Right atrium auricular region (tissue), 2 donors: ENCODE measurements around the gene GPR12. TPM values are rescaled to one million over a fixed set of nuclear protein-coding genes. Genes with fewer than 3 reads are reported as not detected.

ENCODE experiments used
- DNase-seq: peaks from one replicate; pipeline ENCODE4 v3.0.0-alpha.2; 2019; ENCODE audit warnings: low spot score
- H3K27ac ChIP-seq, 2 donors: fragments of 200-600 bp; sonication (generic); 1 replicate in 1 of 2; 2 replicates in 1 of 2; pipeline ENCODE4 v1.5.1; 2016 to 2019
- H3K27me3 ChIP-seq, 2 donors: fragments of 200-600 bp; sonication (generic); one replicate each; pipeline versions ENCODE4 v1.5.1 to v1.6.0; 2017 to 2019
- H3K36me3 ChIP-seq: fragments of 200-600 bp; sonication (generic); one replicate; pipeline ENCODE4 v1.5.1; 2016
- H3K4me1 ChIP-seq, 2 donors: fragments of 200-600 bp; sonication (generic); one replicate each; pipeline versions ENCODE4 v1.5.1 to v1.6.0; 2017 to 2019
- H3K4me3 ChIP-seq, 2 donors: fragments of 200-600 bp; sonication (generic); 1 replicate in 1 of 2; 2 replicates in 1 of 2; pipeline ENCODE4 v1.5.1; 2017 to 2019; ENCODE audit warnings: mild to moderate bottlenecking in 1 of 2, moderate library complexity in 1 of 2
- H3K9me3 ChIP-seq, 2 donors: fragments of 200-600 bp; sonication (generic); one replicate each; pipeline ENCODE4 v1.5.1; 2019
- total RNA-seq, 2 donors: library from RNA; depleted of rRNA; stranded (reverse); fragments of >200 nt; gene quantifications; one replicate each; pipeline ENCODE4 v1.1.0, GENCODE V29; 2016
- TF ChIP-seq, protein P1 (sequence below), 2 donors: fragments of 200-600 bp; sonication (generic); IDR thresholded peaks; one replicate each; pipeline ENCODE4 v1.5.1; 2019; ENCODE audit warnings: antibody characterized with exemption in 2 of 2

GPR12 gene
- total RNA-seq, 2 donors from 2014 or later: 0.07 TPM; not detected in 1

DNA sequence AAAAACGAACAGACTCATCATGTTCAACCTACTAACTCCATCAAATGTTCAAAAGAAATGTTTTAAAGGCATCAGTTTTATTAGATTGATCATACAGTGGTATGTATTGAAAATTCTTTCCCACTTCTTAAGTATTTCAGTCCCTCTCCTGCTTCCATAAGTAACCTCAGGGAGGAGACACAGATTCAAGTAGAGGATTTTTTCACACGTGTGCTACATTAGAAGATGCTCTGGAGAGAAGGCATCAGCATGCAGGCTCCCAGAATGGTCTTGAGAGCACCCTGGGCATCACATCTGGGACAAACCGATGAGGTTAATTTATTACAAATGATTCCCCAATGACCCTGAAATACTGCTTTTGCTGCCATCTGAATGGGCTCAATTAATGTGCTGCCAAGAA, 3.6 kb downstream of the GPR12 start:
- no peaks in the 10 kb centered on the region for H3K36me3 ChIP-seq
- no peak overlapping the region for H3K4me3 ChIP-seq
- H3K27me3 ChIP-seq: peaks cover 4% of the 10 kb centered on the region in 2 donors
- DNase-seq: no peak
- H3K27ac ChIP-seq: no peak overlapping the region
- H3K9me3 ChIP-seq: no peaks in the 10 kb centered on the region
- TF ChIP-seq, protein P1, sequence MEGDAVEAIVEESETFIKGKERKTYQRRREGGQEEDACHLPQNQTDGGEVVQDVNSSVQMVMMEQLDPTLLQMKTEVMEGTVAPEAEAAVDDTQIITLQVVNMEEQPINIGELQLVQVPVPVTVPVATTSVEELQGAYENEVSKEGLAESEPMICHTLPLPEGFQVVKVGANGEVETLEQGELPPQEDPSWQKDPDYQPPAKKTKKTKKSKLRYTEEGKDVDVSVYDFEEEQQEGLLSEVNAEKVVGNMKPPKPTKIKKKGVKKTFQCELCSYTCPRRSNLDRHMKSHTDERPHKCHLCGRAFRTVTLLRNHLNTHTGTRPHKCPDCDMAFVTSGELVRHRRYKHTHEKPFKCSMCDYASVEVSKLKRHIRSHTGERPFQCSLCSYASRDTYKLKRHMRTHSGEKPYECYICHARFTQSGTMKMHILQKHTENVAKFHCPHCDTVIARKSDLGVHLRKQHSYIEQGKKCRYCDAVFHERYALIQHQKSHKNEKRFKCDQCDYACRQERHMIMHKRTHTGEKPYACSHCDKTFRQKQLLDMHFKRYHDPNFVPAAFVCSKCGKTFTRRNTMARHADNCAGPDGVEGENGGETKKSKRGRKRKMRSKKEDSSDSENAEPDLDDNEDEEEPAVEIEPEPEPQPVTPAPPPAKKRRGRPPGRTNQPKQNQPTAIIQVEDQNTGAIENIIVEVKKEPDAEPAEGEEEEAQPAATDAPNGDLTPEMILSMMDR (IDR thresholded peaks at IDR 0.05): no peak
- peaks cover 0 to 11% of the 10 kb centered on the region in 2 donors for H3K4me1 ChIP-seq

DNA sequence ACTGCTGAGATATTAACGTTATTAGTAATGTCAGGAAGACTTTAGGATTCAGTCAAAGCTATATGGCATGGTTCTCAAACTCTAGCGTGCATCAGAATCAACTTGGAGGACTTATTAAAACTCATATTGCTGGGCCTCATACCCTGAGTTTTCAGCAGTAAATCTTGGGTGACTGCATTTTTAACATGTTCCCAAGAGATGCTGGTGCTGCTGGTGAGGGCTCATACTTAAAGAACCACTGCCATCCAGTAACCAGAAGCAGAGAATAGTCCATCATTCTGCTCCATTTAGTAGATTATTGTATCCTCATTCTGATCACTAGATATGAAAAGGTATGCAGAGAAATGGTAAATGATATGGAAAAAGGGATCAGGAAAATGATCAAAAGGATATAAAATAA, 7.9 kb downstream of the GPR12 start:
- no peaks in the 10 kb centered on the region for H3K27me3 ChIP-seq
- no peaks in the 10 kb centered on the region for H3K4me1 ChIP-seq
- no peak overlapping the region for H3K4me3 ChIP-seq
- no peak overlapping the region for H3K27ac ChIP-seq
- no peak for DNase-seq
- H3K9me3 ChIP-seq: no peaks in the 10 kb centered on the region
- TF ChIP-seq, protein P1 (IDR thresholded peaks at IDR 0.05): no peak
- H3K36me3 ChIP-seq: no peaks in the 10 kb centered on the region

DNA sequence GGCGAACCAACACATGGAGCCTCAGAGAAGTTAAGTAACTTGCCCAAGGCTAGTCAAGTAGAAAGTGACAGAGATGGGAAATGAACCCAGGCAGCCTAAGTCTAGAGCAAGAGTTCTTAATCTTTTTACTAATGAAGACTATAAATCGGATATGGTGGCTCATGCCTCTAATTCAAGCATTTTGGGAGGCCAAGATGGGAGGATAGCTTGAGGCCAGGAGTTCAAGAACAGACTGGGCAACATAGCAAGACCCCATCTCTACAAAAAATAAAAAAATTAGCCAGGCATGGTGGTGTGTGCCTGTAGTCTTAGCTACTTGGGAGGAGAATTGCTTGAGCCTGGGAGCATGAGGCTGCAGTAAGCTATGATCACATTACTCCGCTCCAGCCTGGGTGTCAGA, 10.7 kb downstream of the GPR12 start:
- no peak overlapping the region for H3K27ac ChIP-seq
- no peaks in the 10 kb centered on the region for H3K9me3 ChIP-seq
- H3K36me3 ChIP-seq: no peaks in the 10 kb centered on the region
- no peak overlapping the region for H3K4me3 ChIP-seq
- TF ChIP-seq, protein P1 (IDR thresholded peaks at IDR 0.05): no peak
- H3K4me1 ChIP-seq: no peaks in the 10 kb centered on the region
- no peak for DNase-seq
- H3K27me3 ChIP-seq: no peaks in the 10 kb centered on the region

DNA sequence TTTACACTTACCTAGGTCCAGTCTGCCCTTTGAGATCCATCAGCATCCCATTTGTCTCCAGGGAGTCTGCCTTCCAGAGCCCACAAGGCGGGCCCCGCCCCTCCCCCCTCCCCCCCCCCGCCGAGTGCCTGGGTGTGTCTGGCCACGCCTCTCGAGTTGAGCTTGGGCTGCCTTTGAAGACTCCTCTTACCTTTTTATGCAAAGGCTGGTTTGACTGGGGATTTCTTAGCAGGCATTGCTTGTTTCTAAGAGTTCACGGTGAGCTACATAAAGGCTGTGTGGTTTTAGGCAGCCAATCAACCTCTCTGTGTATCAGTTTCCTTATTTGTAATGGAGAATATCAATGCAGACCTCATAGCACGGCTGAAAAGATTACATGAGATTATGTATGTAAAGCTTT, 11.3 kb downstream of the GPR12 start:
- no peaks in the 10 kb centered on the region for H3K36me3 ChIP-seq
- no peak overlapping the region for H3K4me3 ChIP-seq
- H3K27me3 ChIP-seq: no peaks in the 10 kb centered on the region
- TF ChIP-seq, protein P1 (IDR thresholded peaks at IDR 0.05): no peak
- no peaks in the 10 kb centered on the region for H3K4me1 ChIP-seq
- no peak for DNase-seq
- no peaks in the 10 kb centered on the region for H3K9me3 ChIP-seq
- no peak overlapping the region for H3K27ac ChIP-seq

DNA sequence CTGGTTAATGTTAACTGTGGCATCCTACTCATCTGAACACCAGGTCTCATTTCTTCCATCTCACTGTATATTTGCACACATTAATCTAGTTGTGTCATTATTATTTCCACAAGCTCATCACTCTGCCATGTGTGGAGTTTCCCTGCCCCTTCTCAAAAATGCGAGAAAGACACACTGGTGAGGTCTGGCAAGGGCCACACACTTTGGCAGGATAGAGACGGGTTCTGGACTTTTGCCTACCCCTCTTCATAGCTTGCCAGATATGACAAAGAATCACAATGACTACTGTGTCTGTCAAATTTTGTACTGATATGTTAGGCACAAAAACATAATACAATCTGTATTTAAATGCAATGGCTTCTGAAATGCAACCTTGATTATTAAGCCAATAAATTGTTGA, 12.9 kb downstream of the GPR12 start:
- H3K27me3 ChIP-seq: no peaks in the 10 kb centered on the region
- H3K36me3 ChIP-seq: no peaks in the 10 kb centered on the region
- H3K9me3 ChIP-seq: no peaks in the 10 kb centered on the region
- no peak for DNase-seq
- no peak overlapping the region for H3K27ac ChIP-seq
- TF ChIP-seq, protein P1 (IDR thresholded peaks at IDR 0.05): no peak
- H3K4me3 ChIP-seq: no peak overlapping the region
- H3K4me1 ChIP-seq: no peaks in the 10 kb centered on the region

DNA sequence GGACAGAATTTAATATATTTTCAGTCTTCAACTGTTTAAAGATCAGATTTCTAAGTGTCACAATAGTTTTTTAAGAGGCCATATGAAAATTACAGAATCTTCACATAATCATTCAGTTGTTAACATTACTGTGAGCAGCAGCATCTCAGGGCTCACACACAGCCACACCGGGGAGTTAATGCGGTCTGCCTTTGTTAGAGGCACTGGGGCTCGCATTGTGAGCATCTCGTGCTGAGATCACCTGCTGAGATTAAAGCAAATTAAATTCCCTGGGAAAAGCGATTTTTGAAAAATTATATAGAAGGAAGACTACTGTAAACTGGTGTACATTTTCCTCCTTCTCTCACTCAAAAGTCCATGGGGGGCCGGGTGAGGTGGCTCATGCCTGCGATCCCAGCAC, 16.6 kb downstream of the GPR12 start:
- Histone ChIP-seq H3K36me3 (no peaks in the 10 kb centered on the region), H3K27me3 (no peaks in the 10 kb centered on the region), H3K27ac (no peak overlapping the region), H3K9me3 (no peaks in the 10 kb centered on the region), H3K4me3 (no peak overlapping the region), H3K4me1 (no peaks in the 10 kb centered on the region)
- DNase-seq: no peak
- TF ChIP-seq, protein P1 (IDR thresholded peaks at IDR 0.05): no peak
